GM19328 (cell line): ENCODE data around the gene ACSS1.

Experiments used
- ATAC-seq: cut with Tn5 transposase; IDR thresholded peaks from one replicate; pipeline ENCODE4 v1.9.1; 2021; ENCODE audit warnings: mild to moderate bottlenecking, moderate library complexity; ENCODE audit not compliant: unreplicated experiment

The ACSS1 gene

DNA sequence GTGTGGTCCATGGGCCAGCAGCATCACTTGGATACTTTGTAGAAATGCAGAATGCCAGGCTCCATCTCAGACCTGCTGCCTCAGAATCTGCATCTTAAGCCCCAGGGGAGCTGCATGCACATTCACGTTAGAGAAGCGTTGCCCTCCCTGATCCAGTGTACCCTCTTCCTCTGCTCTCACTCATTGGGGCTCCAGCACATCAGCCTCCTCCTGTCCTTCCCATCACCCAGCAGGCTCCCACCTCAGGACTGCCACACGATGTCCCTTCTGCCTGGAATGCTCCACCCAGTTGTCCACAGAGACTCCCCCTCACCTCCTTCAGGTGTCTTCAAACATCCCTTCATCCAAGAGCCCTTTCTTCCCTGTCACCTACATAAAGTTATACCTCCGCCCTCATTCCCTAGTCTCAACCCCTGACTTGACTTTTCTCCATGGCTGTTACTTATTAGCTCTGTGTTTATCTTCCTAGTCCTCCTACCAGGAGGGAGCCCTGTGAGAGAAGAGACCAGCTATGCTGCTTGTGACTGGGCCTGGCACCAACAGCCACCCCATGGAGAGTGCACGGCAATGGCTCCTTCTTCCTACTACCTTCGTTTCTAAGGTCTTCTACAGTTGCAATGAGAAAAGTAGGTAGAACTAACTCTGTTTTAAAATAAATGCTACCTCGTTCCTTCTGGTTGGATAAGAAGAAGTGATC, 3.3 kb upstream of the ACSS1 start:
- ATAC-seq = no peak

DNA sequence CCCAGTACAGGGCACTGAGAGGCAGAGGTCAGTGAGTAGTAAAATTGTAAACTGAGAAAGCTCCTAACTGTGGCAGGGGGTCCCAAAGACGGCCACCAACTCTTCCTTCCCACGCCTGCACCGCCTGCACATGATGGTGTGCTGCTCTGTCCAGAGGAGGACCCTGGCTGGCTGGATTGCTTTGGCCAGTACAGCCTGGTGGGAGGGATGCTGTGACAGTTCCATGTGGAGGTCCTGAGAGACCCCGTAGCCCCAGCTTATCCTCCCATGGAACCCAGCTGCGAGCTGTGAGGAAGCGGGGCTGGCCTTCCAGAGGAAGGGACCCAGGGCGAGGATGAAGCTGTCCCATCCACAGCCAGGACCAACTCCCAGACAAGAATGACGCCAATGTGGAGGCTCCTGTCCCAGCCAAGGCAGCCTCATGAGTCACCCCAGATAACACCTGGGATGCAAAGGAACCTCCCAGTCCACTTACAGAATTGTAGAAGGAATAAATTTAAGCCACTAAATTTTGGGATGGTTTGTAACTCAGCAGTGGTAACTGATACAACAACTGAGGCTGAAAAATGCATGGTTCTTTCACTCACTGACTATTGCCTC, 2.0 kb upstream of the ACSS1 start:
- no peak for ATAC-seq

DNA sequence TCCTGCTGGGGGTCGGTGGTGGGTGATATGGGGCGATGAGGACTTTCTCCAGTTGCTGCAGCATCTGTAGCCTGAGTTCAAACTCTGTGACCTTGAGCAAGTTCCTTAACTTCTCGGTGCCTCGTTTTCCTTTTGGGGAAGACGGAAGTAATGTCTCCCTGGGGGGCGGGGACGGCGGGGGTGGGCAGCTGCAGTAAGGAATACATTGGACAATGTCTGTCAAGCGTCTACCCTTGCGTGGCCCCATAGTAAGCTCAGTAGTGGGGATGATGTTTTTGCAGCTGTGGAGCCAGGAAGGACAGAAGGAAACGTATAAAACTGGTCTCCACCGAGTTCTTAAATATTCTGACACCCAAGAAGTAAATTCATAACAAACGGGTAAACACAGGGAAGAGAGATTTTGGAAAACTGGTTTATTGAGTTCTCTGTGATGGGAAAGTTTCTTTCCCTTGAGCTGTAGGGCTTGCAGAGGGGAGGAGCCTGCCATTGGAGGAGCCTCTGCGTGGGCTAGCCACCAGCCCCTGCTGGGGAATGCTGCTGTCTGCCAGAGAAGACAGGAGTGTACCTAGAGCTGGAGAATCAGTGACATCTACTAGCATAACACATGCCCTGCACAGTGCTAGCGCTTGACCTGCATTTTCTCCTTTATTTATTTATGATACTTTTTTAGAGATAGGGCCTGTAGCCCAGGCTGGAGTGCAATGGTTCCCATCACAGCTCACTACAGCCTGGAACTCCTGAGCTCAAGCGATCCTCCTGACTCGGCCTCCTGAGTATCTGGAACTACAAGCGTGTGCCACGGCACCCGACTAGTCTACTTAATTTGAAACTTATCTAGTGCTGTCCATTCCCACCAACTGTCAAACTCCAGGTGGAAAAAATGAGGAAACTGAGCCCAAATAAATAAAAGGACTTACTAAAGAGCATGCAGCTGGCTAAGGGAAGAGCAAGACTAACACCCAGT, 1.2 kb upstream of the ACSS1 start:
- no peak for ATAC-seq

DNA sequence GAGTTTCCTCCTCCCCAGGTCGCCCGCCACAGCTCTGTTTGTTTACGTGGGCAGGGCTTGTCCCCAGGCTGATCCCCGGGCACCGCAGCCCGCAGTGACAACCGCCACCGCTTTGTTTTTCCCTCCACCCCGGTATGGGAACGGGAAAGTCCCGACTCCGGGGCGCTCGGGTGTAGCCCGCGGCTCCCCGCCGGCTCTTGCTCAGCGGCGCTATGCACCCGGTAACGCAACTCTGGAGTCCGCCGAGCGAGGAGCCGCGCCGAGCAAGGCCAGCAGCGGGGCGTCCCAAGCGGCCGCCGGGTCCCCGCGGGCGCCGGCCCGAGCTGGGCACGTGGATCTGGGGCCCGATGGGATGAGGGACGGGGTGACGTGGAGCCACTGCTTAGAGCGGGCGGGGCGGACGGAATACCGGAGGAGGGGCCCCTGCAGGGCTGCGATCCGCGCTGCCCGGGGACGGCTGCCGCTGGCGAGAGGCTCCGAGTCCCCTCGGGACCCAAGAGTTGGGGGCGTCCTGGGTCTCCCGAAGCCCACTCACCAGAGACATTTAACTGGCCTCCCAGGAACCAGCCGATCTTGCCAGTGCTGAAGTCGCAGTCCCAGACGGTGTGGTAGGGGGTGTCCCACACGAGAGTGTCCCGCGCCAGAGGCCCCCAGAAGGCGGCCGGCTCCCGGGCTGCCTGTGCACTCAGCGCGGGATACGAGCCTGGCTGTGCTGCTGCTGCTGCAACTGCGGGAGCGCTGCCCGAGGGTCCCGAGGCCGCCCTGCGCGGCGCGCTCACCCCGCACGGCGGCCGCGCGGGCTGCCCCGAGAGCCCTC, 497 bp downstream of the ACSS1 start:
- peak; percentile 30 for ATAC-seq

DNA sequence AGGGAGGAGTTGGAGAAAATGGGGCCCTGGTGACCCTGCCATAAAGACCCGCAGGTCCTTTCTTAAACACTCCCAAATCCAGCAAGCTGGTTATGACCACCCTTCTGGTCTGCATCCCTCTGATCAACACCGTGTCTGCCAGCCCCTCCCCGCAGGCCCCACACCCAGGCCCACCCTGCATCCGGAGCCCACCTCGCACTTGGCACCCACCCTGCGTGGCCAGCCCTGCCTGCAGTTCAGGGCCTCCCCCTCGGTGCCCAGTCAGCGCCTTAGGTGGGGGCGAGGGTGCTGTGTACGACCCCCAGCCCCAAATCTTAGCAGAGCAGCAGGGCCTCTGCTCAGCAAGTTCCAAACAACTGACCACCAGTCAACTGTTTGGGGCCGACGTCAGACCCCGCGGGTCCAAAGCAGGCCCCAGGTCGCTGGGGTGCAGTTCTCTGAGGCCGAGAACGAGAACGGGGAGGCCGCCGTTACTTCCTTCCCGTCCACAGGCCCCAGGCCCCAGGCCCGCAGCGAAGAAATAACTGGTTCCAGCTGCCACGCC, 1.2 kb downstream of the ACSS1 start:
- no peak for ATAC-seq

DNA sequence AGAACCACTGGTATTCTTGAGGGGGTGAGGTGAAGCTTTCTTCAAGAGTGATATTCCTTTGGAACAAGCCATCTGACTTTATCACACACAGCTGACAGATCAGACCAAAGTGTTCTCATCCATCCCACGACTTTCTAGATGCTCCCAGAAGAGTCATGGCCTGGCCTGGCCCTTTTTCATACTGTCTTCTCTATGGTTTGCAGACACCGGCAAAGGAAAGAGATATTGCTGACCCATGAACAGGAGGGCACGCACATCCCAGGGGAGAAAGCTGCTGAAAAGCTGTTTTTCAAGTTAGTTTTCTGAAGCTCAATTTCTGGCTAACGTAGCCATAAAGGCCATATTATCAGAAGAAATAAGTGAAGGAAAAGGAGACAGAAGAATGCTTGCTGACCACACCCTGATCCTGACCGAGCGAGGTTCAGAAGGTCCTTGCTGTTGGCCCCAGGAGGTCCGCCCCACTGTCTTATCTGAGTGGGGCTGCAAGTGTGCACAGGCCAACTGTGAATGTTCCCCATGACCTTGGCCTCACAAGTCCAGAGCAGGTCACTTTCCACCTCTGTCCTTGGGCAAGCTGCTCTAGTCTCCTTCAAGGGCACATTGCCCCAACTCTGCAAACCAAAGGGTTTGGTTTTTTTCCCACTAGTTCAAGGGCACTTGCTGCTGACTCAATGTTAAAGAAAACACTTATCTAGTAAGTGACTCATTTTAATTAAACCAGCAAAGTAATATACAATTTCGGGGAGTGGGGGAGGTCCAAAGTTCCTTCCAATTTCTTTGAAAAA, 2.0 kb downstream of the ACSS1 start:
- ATAC-seq = no peak

DNA sequence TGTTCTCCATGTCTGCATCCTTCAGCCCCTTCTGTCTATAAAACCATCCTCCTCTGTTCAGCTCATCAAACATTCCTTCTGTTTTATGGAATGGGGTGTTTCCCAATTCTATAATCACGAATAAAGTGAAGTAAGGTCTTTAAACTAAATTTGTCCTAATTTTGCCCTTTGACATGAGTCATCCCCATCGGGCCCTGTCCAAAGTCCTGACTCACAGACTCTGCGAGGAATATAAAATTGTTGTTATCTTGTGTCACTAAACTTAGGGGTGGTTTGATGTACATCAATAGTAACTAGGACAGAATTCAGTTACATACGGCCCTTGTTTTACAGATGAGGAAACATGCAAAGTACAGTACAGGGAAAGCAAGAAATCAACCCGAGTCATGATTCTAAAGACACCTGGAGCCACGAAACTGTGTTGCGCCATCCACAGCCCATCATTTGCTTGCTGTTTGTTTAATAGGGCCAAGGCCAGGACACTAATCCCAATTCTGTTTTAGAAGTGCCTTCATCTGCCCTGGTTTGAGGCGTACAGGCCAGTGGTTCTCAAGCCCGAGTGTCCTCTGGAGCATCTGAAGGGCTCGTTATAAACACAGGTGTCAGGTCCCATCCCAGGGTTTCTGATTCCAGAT, 2.8 kb downstream of the ACSS1 start:
- no peak for ATAC-seq

DNA sequence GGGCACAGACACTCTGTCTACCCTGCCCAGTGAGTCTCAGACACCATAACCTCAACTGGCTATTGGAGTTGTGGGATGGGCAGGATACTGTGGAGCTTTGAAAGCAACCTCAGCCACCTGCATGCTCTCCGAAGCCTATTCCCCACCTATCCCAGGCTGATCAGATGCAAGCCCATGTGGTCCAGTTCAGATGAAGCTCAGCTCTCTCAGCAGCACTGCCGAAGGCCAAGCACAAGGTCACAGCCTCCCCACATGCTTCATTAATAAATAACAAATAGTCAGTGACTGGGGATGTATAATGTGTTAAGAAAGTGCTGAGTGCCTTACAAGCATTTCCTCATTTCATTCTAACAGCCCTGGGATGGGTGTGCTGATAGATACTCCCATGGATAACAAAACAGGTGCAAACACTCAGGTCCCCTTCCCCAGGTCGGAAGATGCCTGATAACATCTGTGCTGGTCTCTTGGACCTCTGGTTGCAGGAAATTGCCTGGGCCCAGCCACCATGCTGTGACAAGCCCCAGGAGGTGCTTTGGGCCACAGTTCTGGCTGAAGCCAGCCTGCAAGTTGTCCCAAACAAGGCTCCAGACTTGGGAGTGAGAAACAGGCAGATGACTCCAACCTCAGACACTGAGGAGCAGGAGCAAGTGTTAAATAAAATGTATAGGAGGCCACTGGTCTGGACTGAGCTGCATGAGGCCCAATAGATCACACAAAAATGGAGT, 3.7 kb downstream of the ACSS1 start:
- no peak for ATAC-seq

DNA sequence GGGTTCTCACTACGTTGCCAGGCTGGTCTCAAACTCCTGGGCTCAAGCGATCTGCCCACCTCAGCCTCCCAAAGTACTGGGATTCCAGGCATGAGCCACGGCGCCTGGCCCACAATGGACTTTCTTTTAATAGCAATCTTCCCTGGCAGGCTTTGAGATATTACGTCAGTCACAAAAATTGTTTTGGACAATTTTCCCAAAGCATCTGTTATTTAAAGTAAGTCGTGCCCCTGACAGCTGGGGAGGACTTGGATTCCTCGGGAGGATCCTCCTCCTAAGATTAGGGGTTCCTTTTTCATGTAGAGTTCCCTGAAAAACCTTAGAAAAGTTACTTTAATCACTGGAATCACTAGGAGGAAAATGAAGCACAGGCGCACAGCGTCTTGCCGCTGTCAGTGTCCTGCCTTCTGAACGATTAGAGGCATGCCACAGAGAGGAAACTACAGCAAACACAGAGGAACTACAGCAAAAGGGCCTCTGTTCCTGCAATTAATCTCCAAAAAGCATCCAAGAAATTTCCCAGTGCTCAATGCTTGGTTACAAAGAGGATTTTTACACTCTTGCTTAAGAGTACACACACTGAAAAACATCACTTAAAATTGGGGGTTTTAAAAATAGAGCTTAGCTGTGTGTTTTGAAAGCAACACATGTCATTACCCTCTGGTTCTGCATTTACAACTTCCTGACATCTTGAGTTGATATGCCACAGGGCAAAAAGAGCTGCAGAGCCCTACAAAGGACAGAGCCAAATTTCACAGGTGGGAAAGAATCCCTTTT, 4.5 kb downstream of the ACSS1 start:
- ATAC-seq = no peak

DNA sequence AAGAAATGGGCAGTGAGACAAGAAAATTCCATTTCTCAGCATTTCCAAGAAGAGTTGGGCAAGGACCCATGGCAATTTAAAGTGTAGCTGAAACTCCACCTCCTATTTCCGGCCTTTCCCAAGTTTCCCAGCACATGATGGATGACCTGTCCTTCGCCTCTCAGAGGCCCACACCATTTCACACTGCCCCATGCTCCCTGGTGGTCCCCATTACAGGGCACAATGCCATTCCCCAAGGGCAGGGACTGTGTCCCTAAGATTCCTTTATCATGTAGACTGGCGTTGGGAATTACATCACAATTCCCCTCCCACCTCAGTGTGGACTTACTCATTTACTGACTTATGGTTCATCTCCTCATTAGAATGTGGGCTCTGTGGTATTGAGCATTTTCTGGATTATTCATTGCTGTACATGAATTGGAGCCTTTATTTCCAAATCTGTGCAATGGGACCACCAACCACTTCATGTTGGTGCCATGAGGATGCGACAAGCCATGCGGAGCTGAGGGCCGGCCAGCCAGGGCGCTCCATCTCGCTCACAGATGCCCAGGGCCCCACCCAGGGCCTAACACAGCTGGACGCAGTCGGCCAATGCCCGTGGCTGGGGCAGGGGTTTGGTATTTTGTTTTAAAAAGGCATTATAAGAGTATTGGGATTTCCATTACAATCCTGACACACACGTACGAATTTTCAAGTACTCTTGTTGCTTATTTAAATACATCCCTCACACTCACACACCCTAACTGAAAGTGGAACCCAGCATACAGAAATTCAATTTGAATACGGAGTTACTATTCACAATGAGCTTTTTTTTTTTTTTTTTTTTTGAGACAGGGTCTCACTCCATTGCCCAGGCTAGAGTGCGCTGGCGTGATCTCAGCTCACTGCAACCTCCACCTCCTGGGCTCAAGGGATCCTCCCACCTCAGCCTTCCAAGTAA, 5.4 kb downstream of the ACSS1 start:
- ATAC-seq = no peak

DNA sequence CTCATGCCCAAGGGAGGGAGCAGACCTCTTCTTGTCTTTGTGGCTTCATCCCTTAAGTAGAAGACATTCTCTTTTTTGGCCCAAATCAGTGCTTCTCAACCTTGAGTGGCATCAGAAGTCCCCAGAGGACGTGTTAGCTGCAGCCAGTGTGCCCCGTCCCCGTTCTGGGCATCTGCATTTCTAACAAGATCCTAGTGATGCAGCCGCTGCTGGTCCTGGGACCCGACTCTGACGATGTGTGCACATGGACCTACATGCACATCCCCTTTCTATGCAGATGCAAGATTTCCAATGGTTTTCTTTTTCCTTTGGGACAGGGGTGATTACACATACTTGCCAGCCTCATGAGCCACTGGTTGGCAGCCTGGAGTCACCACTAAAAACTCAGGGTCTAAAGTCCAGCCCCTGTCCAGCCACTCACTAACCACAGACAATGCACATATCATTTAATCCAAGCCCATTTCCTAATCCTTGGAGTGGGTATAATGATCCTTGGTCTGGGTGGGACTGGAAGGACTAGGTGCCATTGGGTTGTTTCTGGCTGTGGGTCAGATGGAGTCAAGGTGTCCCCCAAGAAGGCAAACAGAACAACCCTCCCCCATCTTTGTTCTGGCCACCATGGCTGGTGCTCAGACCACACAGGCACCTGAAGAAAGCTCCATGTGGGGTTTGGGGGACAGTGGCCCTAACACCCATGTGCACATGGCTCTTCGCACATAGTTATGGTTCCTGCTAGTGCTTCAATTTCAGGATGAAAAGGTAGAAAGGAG, 6.4 kb downstream of the ACSS1 start:
- no peak for ATAC-seq

DNA sequence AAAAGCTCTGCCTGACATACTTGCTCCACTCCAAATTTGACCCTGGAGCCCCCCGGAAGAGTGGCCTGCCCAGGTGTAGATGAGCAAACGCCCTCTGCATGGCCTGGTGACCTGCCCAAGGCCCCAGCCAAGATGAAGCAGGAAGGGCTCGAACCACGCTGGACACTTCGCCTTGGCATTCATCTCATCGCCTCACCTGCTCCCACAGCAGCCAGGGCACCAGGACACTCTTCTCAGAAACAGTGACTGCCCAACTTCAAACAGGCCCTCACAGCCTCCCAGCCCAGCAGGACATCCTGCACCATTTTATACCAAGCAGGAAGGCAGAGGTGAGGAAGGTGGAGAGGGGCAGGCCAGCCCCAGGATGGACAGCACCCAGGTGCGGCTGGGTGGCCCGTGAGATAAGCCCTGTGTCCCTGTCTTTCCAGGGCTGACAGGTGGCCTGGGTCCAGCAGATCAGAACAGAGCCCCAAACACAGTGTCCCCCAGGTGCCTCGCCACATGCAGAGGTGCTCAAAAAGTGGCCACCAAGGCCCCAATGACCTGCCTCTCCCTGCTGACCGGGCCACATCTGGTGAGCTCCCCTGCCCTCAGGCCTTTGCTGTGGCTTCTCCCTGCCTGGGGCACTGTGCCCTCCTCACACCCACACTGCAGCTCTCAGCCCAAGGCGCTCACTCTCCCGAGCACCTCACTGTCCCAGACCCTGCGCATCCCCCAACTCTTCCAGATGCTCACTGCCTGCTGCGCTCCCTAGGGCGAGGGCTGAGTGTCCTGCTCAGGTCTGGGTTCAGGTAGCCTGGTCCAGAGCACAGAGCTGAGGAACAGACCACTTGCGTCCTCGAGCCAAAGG, 7.2 kb downstream of the ACSS1 start:
- ATAC-seq = no peak

DNA sequence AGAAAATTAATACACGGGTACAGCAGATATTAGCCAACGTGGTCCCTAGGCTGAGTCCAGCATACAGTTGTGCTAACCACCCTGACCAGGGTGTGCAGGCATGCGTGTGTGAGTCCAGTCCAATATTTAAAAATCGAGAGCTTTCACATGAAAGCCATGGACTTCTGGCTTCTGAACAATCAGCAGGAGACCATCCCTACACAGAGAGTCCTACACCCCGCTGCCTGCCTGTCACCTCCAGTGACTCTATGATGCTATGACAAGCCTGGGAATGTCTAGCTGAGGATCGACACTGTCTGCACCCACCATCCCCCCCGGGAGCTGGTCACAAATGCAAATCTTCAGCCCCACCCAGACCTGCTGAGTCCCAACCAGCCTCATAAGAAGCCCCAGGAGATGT, 7.9 kb downstream of the ACSS1 start:
- no peak for ATAC-seq

DNA sequence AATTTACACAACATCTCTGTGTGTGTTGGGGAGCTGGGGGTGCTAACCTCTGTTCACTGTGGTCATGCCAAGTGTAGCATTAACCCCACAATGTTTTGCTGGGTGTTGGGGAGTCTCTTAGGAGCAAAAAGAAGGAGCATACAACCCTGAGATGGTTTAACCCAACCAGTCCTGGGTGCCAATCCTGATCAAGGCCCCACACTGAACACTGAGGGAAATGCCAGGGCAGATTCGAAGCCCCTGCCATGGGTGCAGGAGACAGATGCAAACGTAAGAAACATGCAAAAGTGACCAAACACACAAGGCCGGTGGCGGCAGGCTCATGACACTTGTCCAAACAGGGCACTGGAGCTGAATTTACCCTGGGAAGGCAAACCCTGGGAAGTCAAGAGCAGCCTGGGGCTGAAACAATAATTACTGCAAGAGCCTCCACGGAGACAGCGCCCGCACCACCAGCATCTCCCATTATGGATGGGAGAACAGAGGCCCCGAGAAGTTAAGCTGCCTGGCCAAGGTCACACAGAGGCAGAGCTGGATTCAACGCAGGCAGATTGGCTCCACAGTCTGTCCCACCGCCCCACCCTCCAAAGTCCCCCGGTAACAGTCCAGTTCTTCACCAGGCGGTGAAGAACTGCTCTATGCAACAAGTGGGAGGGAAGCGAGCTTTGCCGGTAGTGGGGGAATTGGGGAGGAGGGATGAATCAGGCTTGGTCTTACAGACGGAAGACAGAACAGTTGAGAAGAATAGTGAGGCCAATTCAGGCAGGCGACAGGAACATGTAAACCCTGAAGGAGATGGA, 8.5 kb downstream of the ACSS1 start:
- ATAC-seq = no peak
